ENCODE data around the gene HHIPL1. TPM values are rescaled to one million over a fixed set of nuclear protein-coding genes. Genes with fewer than 3 reads are reported as not detected.
A peak's percentile ranks its signal among the peaks of the same experiment; 100 is the strongest.

HHIPL1 gene
- total RNA-seq, 1 donor from 2014 or later, result 5.9 TPM

DNA sequence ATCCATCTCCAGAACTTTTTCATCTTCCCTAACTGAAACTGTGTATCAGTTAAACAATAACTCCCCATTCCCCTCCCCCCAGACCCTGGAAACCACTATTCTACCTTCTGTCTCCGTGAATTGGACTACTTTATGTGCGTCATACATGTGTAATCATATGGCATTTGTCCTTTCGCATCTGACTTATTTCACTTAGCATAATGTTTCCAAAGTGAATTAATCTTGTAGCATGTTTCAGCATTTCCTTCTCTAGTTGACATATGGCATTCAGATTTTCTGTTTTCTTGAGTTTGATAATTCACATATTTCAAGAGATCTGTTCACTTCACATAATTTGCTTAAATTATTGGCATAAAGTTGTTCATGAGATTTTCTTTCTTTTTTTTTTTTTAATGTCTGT lies 49.0 kb downstream of the HHIPL1 start:
- Histone ChIP-seq H3K36me3 (no peaks in the 10 kb centered on the region), H3K27me3 (no peaks in the 10 kb centered on the region), H3K27ac (no peak overlapping the region), H3K4me1 (no peaks in the 10 kb centered on the region), H3K9me3 (no peaks in the 10 kb centered on the region), H3K4me3 (no peak overlapping the region)
- intact Hi-C loops (cut with DNase I), result no loop called here
- no peak for DNase-seq (ENCODE audit: extremely low spot score in 2 of 2)
- TF ChIP-seq POLR2A (IDR thresholded peaks at IDR 0.05), result no peak
- TF ChIP-seq POLR2AphosphoS5 (IDR thresholded peaks at IDR 0.05; ENCODE audit: insufficient read depth in 1 of 2, low read depth in 1 of 2), result no peak
- TF ChIP-seq, protein P1, sequence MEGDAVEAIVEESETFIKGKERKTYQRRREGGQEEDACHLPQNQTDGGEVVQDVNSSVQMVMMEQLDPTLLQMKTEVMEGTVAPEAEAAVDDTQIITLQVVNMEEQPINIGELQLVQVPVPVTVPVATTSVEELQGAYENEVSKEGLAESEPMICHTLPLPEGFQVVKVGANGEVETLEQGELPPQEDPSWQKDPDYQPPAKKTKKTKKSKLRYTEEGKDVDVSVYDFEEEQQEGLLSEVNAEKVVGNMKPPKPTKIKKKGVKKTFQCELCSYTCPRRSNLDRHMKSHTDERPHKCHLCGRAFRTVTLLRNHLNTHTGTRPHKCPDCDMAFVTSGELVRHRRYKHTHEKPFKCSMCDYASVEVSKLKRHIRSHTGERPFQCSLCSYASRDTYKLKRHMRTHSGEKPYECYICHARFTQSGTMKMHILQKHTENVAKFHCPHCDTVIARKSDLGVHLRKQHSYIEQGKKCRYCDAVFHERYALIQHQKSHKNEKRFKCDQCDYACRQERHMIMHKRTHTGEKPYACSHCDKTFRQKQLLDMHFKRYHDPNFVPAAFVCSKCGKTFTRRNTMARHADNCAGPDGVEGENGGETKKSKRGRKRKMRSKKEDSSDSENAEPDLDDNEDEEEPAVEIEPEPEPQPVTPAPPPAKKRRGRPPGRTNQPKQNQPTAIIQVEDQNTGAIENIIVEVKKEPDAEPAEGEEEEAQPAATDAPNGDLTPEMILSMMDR (IDR thresholded peaks at IDR 0.05), result no peak

DNA sequence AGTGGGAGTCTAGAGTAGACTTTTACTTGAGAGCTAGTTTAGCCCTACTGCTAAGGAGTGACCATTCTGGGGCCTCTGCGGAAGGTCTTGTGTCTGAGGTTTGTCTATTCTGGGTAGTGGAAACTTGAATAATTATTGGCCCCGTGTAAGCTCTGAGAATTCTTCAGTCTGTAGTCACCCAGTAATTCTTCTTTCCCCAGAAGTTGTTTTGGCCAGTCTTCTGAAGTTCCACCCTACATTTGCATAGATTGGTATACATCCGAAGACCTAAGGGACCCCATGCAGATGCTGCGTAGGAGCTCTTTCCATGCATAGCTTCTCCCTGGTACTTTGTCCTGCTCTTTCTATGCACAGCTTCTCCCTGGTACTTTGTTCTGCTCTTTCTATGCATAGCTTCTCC lies 52.0 kb downstream of the HHIPL1 start:
- Histone ChIP-seq H3K9me3 (no peaks in the 10 kb centered on the region), H3K36me3 (no peaks in the 10 kb centered on the region), H3K4me3 (no peak overlapping the region), H3K4me1 (no peaks in the 10 kb centered on the region), H3K27me3 (no peaks in the 10 kb centered on the region), H3K27ac (no peak overlapping the region)
- intact Hi-C loops (cut with DNase I), result no loop called here
- TF ChIP-seq, protein P1 (IDR thresholded peaks at IDR 0.05), result no peak
- TF ChIP-seq POLR2AphosphoS5 (IDR thresholded peaks at IDR 0.05; ENCODE audit: insufficient read depth in 1 of 2, low read depth in 1 of 2), result no peak
- no peak for TF ChIP-seq POLR2A (IDR thresholded peaks at IDR 0.05)
- no peak for DNase-seq (ENCODE audit: extremely low spot score in 2 of 2)

DNA sequence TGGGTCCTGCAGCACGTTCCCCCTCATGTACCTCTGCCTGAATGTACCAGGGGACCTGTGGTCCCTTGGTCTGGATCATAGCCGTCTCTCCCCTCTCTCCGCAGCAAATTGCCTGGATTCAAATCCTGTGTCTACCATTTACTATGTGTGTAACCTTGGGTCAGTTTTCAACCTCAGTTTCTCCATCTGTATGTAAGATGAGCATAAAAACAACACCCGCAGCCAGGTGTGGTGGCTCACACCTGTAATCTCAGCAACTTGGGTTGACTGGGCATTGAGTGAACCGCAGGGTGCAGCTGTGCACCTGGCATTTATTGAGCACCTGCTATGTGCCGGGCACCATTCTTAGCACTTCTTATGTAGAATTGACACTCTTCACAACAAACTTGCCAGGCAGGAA lies 53.3 kb downstream of the HHIPL1 start:
- H3K27ac ChIP-seq, result no peak overlapping the region
- no peak overlapping the region for H3K4me3 ChIP-seq
- DNase-seq (ENCODE audit: extremely low spot score in 2 of 2), result peak in 1 of 2 donors; percentile 43
- intact Hi-C loops (cut with DNase I), result no loop called here
- H3K9me3 ChIP-seq, result peaks cover 4% of the 10 kb centered on the region
- no peaks in the 10 kb centered on the region for H3K4me1 ChIP-seq
- H3K27me3 ChIP-seq, result no peaks in the 10 kb centered on the region
- H3K36me3 ChIP-seq, result no peaks in the 10 kb centered on the region
- TF ChIP-seq POLR2AphosphoS5 (IDR thresholded peaks at IDR 0.05; ENCODE audit: insufficient read depth in 1 of 2, low read depth in 1 of 2), result no peak
- no peak for TF ChIP-seq POLR2A (IDR thresholded peaks at IDR 0.05)
- TF ChIP-seq, protein P1 (IDR thresholded peaks at IDR 0.05), result no peak

DNA sequence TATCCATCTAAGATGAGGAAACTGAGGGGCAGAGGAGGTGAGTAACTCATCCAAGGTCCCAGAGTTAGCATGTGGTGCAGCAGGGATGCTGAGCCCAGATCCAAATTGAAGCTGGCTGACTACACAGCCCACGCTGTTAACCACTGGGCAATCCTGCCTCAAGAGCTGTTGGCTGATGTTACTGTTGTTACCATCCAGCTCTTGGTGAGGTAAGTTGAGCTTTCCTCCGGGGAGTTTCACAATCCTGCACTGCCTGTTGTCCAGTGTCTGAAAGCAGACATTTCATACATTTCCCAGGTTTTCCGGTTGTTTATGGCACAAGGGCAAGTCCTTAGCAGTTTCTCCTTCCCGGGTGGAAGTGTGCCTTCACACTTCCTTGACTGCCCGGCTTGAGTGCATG lies 53.7 kb downstream of the HHIPL1 start:
- DNase-seq (ENCODE audit: extremely low spot score in 2 of 2), result no peak
- no peak overlapping the region for H3K4me3 ChIP-seq
- peaks cover 0 to 3% of the 10 kb centered on the region in 2 donors for H3K36me3 ChIP-seq
- no peak overlapping the region for H3K27ac ChIP-seq
- TF ChIP-seq POLR2A (IDR thresholded peaks at IDR 0.05), result no peak
- TF ChIP-seq, protein P1 (IDR thresholded peaks at IDR 0.05), result no peak
- no peak for TF ChIP-seq POLR2AphosphoS5 (IDR thresholded peaks at IDR 0.05; ENCODE audit: insufficient read depth in 1 of 2, low read depth in 1 of 2)
- H3K27me3 ChIP-seq, result no peaks in the 10 kb centered on the region
- no peaks in the 10 kb centered on the region for H3K4me1 ChIP-seq
- peaks cover 8% of the 10 kb centered on the region for H3K9me3 ChIP-seq
- intact Hi-C loops (cut with DNase I), result no loop called here

DNA sequence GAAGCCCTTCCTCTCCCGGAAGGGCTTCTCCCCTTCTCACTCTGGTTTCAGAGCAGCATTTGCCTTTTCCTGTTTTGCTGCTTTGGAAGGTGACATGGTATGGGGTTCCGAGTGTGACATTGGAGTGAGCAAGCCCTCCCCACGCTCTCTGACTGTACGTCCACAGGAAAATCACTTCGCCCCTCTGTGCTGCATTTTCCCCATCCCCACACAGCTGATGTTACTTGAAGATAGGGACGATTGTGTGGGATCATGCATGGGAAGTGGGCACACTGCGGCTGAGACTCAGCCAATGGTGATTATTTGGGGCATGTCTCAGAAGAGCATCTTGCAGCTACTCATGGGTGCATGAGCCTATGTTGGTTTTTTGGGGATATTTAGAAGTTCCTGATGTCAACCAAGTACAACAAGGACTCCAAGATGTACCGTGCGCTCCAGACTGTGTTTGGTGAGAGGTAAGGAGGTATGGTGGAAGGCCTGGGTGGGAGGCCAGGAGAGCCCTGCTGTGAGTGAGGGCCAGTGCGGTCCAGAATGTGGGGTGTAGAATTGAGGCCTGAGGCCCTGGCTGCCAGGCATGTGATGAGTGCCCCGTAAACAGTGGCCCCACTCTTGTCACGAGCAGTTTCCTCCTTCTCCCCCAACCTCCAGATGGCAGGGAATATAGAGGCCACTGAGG lies 54.3 kb downstream of the HHIPL1 start:
- peaks cover 0 to 3% of the 10 kb centered on the region in 2 donors for H3K36me3 ChIP-seq
- intact Hi-C loops (cut with DNase I), result no loop called here
- peaks cover 11% of the 10 kb centered on the region for H3K9me3 ChIP-seq
- H3K4me3 ChIP-seq, result no peak overlapping the region
- TF ChIP-seq POLR2AphosphoS5 (IDR thresholded peaks at IDR 0.05; ENCODE audit: insufficient read depth in 1 of 2, low read depth in 1 of 2) (no peak), POLR2A (IDR thresholded peaks at IDR 0.05) (no peak)
- TF ChIP-seq, protein P1 (IDR thresholded peaks at IDR 0.05), result no peak
- no peaks in the 10 kb centered on the region for H3K27me3 ChIP-seq
- no peaks in the 10 kb centered on the region for H3K4me1 ChIP-seq
- no peak overlapping the region for H3K27ac ChIP-seq
- peak in 1 of 2 donors; percentile 81 for DNase-seq (ENCODE audit: extremely low spot score in 2 of 2)
